ENCODE data around the gene VAPB. TPM values are rescaled to one million over a fixed set of nuclear protein-coding genes. Genes with fewer than 3 reads are reported as not detected.

The VAPB gene
- total and polyA plus RNA-seq, 2 donors: 28.7 to 31.0 TPM

DNA sequence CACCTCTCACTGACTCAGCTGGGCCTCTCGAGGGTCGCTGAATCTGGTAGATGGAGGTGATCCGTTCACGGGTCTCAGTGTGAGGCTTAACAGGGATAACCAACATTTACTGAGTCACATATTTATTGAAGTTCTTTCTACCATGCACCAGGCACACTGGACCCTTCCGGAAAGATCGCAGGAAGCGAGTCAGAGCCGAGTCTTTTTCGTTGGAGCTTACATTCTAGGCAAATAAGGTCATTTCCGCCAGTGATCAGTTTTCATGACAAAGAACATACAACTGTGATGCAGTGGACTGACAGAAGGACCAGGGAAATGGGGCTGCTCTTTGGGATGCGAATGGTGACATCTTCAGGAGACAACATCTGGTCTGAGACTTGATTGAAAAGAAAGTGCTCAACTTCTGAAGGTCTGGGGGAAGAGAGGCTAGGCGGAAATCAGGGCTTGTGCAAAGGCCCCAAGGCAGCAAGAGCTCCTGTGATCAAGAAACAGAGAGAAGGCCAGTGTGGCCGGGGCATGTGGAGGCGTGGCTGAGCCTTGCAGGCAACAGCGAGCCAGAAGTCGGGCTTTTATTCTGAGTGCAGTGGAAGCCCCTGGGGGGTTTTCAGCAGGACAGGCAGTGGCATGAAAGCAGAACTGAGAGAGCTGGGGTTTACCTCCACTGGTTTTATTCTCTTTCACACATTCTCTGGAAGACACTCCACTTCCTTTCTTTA, 69.5 kb downstream of the VAPB start:
- WGBS: 88% methylated on average over 16 of the region's 16 CpGs
- Histone ChIP-seq H3K4me1 (ENCODE audit: insufficient read depth) (no peaks in the 10 kb centered on the region), H3K36me3 (ENCODE audit: insufficient read depth) (no peaks in the 10 kb centered on the region), H3K27ac (ENCODE audit: low read depth) (no peak overlapping the region), H3K4me3 (ENCODE audit: low read depth, low read length) (no peak overlapping the region)
- no peak for DNase-seq (ENCODE audit: extremely low spot score)

DNA sequence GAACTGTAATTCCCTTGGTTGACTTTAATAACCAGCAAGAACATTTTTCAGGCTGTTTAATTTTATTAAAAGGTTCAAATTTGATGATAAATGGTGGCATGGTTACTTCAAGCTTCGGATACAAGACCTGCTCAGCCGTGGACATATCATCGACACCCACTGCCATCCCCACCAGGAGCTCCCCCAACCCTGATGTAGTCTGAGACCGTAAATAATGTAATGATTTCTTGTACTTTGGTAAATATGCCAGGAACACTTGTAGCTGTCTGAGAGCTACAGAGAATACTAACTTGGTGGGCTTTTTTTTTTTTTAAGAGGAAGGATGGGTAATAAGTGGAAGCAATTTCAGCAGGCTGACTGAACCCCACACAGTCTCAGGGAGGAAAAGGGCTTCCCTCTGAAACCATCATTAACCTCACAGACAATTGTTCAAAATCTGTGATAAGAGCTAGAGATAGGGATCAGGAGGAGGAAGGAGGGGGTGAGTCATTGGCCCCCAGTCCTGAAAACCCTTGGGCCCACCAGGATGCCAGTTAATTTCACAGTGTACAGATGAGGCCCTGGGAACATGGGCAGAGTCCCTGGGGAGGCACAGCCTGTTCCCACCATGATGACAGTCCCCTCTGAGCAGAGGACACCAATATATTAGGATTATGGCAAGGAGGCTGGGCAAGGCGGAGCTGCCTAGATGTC, 70.2 kb downstream of the VAPB start:
- Histone ChIP-seq H3K4me1 (ENCODE audit: insufficient read depth) (no peaks in the 10 kb centered on the region), H3K27ac (ENCODE audit: low read depth) (no peak overlapping the region), H3K4me3 (ENCODE audit: low read depth, low read length) (no peak overlapping the region), H3K36me3 (ENCODE audit: insufficient read depth) (no peaks in the 10 kb centered on the region)
- WGBS: 90% methylated on average over 5 of the region's 5 CpGs
- DNase-seq (ENCODE audit: extremely low spot score): no peak

DNA sequence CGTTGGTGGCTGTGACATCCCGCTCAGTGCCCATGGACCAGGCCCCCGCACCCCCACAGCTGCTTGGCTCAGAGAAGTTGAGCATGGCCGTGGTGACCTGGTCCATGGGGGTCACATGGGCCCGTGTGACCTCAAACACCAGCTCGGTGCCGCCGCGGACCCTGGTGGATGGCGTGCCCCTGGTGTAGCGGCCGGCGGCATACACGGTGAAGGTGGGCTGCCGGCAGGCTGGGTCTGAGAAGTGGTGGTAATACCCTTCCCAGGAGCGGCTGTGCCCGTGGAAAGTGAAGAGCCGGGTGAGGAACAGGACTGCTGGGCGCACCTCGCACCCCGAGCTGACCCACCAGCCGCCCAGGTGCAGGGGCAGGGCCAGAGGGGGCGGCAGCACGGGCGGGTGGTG, 72.1 kb downstream of the VAPB start:
- no peak overlapping the region for H3K27ac ChIP-seq (ENCODE audit: low read depth)
- no peak for DNase-seq (ENCODE audit: extremely low spot score)
- no peak overlapping the region for H3K4me3 ChIP-seq (ENCODE audit: low read depth, low read length)
- H3K36me3 ChIP-seq (ENCODE audit: insufficient read depth): no peaks in the 10 kb centered on the region
- H3K4me1 ChIP-seq (ENCODE audit: insufficient read depth): no peaks in the 10 kb centered on the region
- WGBS: 98% methylated on average over 25 of the region's 25 CpGs

DNA sequence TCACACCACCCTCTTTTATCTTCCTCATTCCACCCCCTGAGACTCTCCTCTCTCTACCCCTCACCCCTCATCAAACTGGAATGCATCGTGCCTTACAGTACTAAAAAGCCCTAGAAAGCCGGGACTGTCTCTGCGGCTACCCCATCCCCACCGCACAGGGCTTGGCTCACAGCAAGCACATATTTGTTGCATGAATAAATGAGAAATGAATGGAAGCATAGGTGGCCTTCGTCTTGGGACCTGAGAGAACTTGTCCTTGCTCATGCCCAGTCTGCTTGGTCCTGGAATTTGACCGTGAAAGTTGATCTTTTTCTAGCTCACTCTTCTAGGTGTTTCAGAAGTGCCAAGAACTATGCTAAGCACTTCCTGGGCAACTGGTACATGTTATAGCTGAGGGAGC, 72.9 kb downstream of the VAPB start:
- Histone ChIP-seq H3K4me1 (ENCODE audit: insufficient read depth) (no peaks in the 10 kb centered on the region), H3K4me3 (ENCODE audit: low read depth, low read length) (no peak overlapping the region), H3K36me3 (ENCODE audit: insufficient read depth) (no peaks in the 10 kb centered on the region), H3K27ac (ENCODE audit: low read depth) (no peak overlapping the region)
- DNase-seq (ENCODE audit: extremely low spot score): no peak
- WGBS: 88% methylated on average over 6 of the region's 6 CpGs

DNA sequence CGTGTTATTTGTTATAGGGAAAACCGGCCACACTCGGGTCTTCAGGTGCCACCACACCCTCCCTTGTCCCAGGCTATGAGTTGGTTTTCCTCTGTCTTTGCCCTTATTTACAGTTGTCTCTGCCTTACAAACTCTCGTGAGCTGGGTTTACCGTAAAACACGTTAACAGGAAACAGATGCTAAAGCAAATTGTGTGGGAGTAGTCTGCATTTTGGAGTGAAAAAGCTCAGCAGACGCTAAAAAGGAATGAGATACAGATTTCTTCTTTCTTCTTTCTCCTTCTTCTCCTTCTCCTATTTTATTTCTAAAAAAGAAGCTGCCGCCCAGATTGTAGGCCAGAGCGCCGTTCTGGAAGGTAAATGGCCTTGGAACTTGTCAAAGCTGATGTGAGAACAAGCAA, 74.2 kb downstream of the VAPB start:
- no peaks in the 10 kb centered on the region for H3K36me3 ChIP-seq (ENCODE audit: insufficient read depth)
- DNase-seq (ENCODE audit: extremely low spot score): no peak
- H3K27ac ChIP-seq (ENCODE audit: low read depth): no peak overlapping the region
- H3K4me3 ChIP-seq (ENCODE audit: low read depth, low read length): no peak overlapping the region
- 82% methylated on average over 10 of the region's 10 CpGs for WGBS
- no peaks in the 10 kb centered on the region for H3K4me1 ChIP-seq (ENCODE audit: insufficient read depth)

DNA sequence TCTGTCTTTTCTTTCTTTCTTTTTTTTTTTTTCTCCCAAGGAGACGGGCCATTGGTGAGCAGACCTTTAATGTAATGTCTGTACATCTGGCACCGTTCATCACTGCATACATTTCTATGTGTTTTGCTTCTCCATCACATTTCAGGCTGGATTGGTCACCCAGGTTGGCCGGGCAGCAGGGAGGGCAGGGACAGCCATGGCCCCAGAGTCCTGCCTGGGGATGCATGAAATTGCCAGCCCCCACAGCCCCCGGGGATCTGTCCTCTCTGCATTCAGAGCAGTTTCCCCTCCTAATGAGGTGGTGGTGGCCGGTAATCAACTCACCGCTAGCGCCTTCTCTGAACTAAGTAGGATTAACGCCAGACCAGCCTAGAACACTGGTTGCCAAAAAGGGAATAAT, 75.8 kb downstream of the VAPB start:
- DNase-seq (ENCODE audit: extremely low spot score): no peak
- Histone ChIP-seq H3K27ac (ENCODE audit: low read depth) (no peak overlapping the region), H3K36me3 (ENCODE audit: insufficient read depth) (no peaks in the 10 kb centered on the region), H3K4me3 (ENCODE audit: low read depth, low read length) (no peak overlapping the region), H3K4me1 (ENCODE audit: insufficient read depth) (no peaks in the 10 kb centered on the region)
- WGBS: 66% methylated on average over 8 of the region's 8 CpGs

DNA sequence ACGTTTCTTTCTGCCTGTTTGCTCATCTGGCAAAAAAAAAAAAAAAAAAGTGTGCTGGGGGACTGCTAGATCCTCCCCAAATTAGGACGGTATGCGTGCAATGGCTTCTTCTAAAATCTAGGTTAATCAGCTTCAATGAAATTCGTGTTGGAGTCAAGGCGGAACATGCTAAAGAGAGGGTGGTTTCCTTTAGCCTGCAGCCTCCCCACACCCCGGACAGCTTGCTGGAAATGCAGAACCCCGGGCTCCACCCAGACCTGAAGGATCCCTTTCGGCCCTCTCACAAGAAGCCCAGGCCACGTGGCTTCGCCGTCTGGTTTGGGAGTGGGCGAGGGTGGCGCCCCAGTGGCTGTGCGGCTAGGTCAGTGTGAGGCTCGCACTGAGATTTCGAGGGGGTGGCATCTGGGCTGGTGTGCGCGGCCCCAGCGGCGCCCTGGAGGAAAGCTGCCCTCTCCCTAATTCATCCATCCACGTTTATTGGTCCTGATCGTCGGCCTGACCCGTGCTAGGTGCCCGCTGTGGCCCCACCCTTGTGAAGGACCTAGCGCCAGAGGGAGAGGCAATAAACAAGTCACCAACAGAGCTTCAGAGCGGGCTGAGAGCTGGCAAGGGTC, 77.2 kb downstream of the VAPB start:
- Histone ChIP-seq H3K27ac (ENCODE audit: low read depth) (no peak overlapping the region), H3K36me3 (ENCODE audit: insufficient read depth) (no peaks in the 10 kb centered on the region), H3K4me3 (ENCODE audit: low read depth, low read length) (no peak overlapping the region), H3K4me1 (ENCODE audit: insufficient read depth) (no peaks in the 10 kb centered on the region)
- no peak for DNase-seq (ENCODE audit: extremely low spot score)
- WGBS: 96% methylated on average over 27 of the region's 27 CpGs

DNA sequence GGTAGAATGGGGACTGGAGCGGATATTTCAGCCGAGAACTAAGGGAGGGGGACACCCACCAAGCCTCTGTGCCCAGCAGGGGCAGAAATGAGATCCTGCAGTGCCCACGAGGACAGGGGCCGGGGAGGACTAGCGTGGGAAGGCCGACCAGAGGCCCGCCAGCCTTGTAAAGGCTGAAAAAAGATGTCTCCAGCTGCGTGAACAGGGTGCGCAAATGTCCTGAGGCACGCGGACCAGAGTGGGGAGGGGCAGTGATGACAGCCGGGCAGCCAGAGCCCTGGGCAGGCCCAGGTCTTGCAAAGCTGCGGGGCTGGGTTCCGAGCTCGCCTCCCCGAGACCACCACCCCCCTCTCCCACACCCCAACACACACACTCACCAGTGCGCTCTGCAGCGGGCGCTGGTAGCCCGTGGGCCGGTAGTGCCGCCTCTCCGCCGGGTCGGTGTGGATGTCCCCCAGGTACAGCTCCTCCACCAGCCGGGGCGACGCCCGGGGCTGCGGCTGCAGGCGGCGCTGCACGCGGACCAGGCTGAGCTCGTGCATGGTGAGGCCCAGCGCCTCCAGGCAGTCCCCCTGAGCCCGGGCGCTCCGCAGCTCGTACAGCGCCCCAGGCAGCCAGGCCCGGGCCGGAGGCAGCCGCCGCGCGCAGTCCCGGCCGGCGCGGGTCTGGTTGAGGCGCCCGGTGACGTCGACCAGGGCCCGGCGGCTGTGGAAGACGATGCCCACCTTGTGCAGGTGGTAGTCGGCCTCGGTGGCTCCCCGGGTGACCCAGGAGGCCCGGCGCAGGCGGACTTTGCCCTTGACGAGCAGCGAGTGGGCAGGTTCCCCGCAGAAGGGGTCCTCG, 77.9 kb downstream of the VAPB start:
- no peaks in the 10 kb centered on the region for H3K36me3 ChIP-seq (ENCODE audit: insufficient read depth)
- 77% methylated on average over 68 of the region's 68 CpGs for WGBS
- H3K27ac ChIP-seq (ENCODE audit: low read depth): no peak overlapping the region
- DNase-seq (ENCODE audit: extremely low spot score): no peak
- H3K4me1 ChIP-seq (ENCODE audit: insufficient read depth): no peaks in the 10 kb centered on the region
- H3K4me3 ChIP-seq (ENCODE audit: low read depth, low read length): no peak overlapping the region

DNA sequence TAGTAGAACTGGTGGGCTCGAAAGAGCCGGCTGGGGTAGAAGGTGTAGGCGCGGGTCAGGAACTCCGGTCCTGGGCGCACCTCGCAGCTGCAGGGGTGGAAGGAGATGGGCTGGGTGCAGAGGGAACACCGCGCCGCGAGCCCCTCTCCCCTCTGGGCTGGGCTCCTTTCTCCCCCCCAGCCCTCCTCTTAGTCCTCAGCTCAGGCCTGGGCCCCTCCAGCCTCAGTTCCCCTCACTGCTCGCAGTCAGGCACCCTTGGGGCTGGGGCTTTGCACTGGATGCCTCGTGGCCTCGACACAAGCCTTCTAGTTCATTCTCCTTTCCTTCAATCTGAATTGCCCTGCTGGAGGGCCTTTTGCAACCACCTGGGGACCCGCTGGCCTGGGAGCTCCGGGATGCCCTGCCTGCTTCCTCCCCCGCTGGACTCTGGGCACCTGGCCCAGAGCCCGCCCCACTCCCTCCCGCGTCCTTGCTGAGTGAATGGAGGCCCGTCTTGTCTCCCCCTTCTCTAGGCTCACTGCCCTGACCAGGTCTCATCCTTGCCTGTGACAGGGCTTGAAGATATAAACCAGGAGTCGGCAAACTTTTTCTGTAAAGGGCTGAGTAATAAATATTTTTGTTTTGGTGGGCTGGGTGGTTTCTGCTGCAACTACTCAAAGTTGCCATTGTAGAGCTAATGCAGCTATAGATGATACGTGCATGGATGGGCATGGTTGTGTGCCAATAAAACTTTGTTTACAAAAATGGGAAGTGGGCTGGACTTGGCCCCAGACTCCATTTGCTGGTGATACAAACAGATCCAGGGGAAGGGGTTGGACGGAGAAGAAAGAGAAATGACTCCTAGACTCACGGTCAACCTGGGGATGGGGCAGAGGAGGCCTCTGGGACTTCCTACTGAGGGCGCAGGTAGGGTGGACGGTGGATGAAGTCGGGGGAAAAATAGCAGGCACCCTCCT, 78.8 kb downstream of the VAPB start:
- H3K4me1 ChIP-seq (ENCODE audit: insufficient read depth): no peaks in the 10 kb centered on the region
- H3K4me3 ChIP-seq (ENCODE audit: low read depth, low read length): no peak overlapping the region
- DNase-seq (ENCODE audit: extremely low spot score): no peak
- no peaks in the 10 kb centered on the region for H3K36me3 ChIP-seq (ENCODE audit: insufficient read depth)
- WGBS: 66% methylated on average over 28 of the region's 28 CpGs
- H3K27ac ChIP-seq (ENCODE audit: low read depth): no peak overlapping the region

DNA sequence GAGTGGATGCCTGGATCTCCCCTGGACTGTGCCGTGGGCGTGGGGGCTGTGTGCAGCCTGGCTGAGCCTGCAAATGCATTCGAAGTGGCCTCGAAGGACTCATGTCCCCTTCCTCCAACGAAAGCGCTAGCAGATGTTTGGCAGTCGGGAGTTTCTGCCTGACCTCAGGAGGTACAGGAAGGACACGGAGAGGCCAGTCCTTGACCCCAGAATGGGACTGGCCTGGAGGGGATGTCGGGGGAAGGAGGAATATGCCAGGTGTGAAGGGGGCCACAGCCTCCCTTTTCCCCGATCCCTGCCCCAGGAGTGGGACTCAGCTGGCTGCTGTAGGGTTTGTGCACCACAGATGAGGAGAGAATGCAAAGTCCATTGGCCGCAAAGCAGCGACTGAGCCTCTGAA, 80.6 kb downstream of the VAPB start:
- 89% methylated on average over 12 of the region's 12 CpGs for WGBS
- no peak overlapping the region for H3K27ac ChIP-seq (ENCODE audit: low read depth)
- no peaks in the 10 kb centered on the region for H3K4me1 ChIP-seq (ENCODE audit: insufficient read depth)
- no peak for DNase-seq (ENCODE audit: extremely low spot score)
- H3K36me3 ChIP-seq (ENCODE audit: insufficient read depth): no peaks in the 10 kb centered on the region
- H3K4me3 ChIP-seq (ENCODE audit: low read depth, low read length): no peak overlapping the region

DNA sequence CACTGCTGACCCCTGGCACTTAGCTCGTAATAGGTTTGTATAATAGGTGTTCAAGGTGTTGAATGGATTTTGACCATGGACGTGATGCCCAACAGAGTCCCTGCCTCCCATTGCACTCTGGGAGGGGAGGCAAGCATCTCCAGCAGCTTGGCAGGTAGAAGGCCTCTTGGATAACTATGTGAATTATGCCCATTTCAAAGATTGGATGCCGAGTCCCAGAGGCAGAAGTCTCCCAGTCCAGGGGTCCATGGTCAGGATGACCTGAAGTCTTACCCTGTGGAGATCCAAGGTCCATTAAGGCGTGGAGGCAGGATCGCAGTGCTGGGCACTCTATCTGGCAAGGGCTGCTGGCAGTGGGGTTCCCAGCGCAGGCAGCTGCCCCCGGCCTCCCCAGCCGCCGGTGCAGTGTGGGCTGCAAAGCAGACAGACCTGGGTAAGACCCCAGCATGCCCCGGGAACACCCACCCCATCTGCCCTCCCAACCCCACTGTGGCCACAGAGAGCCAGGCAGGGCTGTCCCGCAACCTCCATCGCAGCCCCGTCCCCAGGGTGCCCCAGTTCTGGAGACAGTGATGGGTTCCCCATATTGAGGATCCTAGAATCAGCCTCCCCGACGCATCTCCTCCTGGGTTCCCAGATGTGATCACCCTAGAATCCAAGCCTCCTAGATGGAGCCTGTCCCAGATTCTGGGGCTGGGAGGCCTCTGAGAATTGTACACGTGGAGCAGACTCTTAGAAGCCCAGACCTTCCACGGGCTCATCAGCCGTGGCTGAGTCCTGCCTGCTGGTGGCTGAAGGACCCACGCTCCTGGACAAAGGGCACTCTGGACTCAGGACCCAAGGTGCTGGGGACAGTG, 81.5 kb downstream of the VAPB start:
- no peak for DNase-seq (ENCODE audit: extremely low spot score)
- no peak overlapping the region for H3K27ac ChIP-seq (ENCODE audit: low read depth)
- H3K4me1 ChIP-seq (ENCODE audit: insufficient read depth): no peaks in the 10 kb centered on the region
- 89% methylated on average over 19 of the region's 19 CpGs for WGBS
- H3K36me3 ChIP-seq (ENCODE audit: insufficient read depth): no peaks in the 10 kb centered on the region
- H3K4me3 ChIP-seq (ENCODE audit: low read depth, low read length): no peak overlapping the region

Data from urinary bladder (tissue), 4 donors.